Cardiac fibroblast (primary cell): Measurements from ENCODE around the gene SLC26A8.
"Not testable (repeated sequence)": the region's sequence is repeated elsewhere in the genome, so short reads cannot be mapped to it uniquely, and the experiment has no call there.

ENCODE experiments used
- DNase-seq, 2 donors: peaks; one replicate each; pipeline versions ENCODE4 v3.0.0 to v3.0.0-alpha.2; 2010; ENCODE audit warnings: low read depth in 2 of 2
- H3K4me3 ChIP-seq, 2 donors: replicated peaks in 1 of 2; 1 replicate in 1 of 2; 2 replicates in 1 of 2; pipeline ENCODE4 v1.5.1; 2011; ENCODE audit warnings: low read depth in 2 of 2, low read length in 2 of 2, mild to moderate bottlenecking in 2 of 2, moderate library complexity in 1 of 2
- CTCF ChIP-seq: IDR thresholded peaks from one replicate; pipeline ENCODE4 v1.5.1; 2011; ENCODE audit warnings: low read depth, mild to moderate bottlenecking, low read length, inconsistent platforms

The SLC26A8 gene

DNA sequence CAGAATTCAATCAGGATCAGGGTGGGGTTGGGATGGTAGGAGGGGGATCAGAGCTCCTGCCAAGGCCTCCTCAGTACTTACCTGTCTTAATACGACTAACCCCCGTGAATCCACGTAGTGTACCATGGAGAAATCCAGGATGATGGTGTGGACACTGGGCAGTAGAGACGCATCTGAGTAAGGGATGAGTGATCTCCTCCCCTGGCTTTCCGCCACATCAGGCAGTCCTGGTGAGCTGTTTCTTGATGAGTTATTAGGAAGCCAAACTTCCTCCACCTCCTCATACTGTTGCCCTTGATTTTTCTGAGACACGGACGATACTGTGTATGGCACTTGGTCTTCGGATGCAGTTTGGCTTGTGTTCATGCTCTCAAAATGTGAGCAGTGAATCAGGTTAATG, 69.4 kb downstream of the SLC26A8 start:
- peak in 1 of 2 donors; percentile 80 for DNase-seq
- no peak for TF ChIP-seq CTCF
- H3K4me3 ChIP-seq: no peak overlapping the region

DNA sequence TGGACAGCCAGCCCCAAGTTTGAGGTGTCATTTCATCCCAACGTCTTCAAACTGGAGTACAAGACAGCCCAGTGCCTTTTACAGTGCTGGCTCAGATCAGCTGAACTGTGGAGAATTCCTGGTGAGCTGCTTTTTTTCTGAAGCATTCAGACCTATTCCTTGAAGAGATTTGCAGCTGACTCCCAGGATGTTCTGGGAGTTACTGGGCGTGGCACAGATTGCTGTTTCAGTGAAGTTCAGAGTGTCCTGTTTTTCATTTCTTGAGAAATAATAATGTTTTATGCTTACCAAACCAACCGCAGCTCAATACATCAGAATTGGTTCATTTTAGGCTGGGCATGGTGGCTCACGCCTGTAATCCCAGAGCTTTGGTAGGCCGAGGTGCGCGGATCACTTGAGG, 70.1 kb downstream of the SLC26A8 start:
- TF ChIP-seq CTCF: no peak
- H3K4me3 ChIP-seq: no peak overlapping the region
- DNase-seq: no peak

DNA sequence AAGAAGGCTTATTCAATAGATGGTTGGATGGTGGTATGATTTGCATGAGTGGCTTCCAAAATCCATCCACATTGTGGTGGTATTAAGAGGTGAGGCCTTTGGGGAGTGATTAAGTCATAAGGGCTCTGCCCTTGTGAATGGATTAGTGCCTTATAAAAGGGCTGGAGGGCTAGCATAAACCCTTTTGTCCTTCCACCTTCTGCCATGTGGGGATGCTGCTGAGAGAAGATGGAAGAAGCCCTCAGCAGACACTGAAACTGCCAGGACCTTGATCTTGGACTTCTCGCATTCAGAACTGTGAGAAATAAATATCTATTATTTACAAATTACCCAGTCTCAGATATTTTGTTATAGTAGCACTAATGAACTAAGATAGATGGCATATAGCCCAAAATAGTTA, 75.7 kb downstream of the SLC26A8 start:
- H3K4me3 ChIP-seq: no peak overlapping the region
- peak; percentile 44 for TF ChIP-seq CTCF
- DNase-seq: peak; percentile 42 to 49

GRCh38 chr6:35945650-35946025, 78.8 kb downstream of the SLC26A8 start:
- TF ChIP-seq CTCF: no peak
- peak in 1 of 2 donors; percentile 17 for DNase-seq
- H3K4me3 ChIP-seq: no peak overlapping the region

DNA sequence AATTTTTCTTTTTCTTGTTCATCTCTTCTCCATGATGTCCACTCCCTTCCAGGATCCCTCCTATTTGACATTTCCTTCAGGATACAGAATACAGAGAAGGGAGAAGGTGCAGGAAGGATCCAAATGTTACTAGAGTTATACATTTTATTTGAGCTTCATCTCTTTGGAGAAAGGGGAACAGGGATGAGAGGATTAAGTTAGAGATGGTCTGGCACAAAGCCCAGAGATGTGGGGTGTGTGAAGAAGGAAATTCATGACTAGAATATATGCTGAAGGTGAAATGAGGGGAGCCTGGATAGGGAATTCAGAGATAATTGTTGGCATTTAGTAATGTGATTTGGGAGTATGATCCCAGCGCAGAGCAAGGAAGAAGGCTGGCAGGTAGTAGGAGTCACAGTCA, 81.1 kb downstream of the SLC26A8 start:
- no peak for TF ChIP-seq CTCF
- H3K4me3 ChIP-seq: no peak overlapping the region
- DNase-seq: no peak

- H3K4me3 ChIP-seq: no peak overlapping the region
- no peak for TF ChIP-seq CTCF
- DNase-seq: no peak
Observed at GRCh38 chr6:35942355-35942754, 82.1 kb downstream of the SLC26A8 start.

DNA sequence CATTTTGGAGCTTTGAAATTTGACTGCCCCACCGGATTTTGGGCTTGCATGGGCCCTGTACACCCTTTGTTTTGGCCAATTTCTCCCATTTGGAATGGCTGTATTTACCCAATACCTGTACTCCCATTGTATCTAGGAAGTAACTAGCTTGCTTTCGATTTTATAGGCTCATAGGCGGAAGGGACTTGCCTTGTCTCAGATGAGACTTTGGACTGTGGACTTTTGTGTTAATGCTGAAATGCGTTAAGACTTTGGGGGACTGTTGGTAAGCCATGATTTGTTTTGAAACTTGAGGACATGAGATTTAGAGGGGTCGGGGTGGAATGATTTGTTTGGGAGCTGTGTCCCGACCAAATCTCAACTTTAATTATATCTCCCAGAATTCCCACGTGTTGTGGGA, 83.3 kb downstream of the SLC26A8 start:
- not testable (repeated sequence) for H3K4me3 ChIP-seq, DNase-seq

DNA sequence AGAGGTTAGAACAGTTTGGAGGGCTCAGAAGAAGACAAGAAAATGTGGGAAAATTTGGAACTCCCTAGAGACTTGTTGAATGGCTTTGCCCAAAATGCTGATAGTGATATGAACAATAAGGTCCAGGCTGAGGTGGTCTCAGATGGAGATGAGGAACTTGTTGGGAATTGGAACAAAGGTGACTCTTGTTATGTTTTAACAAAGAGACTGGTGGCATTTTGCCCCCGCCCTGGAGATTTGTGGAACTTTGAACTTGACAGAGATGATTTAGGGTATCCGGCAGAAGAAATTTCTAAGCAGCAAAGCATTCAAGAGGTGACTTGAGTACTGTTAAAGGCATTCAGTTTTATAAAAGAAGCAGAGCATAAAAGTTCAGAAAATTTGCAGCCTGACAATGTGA, 84.4 kb downstream of the SLC26A8 start:
- H3K4me3 ChIP-seq, DNase-seq: not testable (repeated sequence)

GRCh38 chr6:35939259-35939658, 85.2 kb downstream of the SLC26A8 start:
- not testable (repeated sequence) for DNase-seq

More at GRCh38 chr6:35939259-35939658, 85.2 kb downstream of the SLC26A8 start:
- H3K4me3 ChIP-seq: not testable (repeated sequence)
